SK-N-SH treated with all-trans-retinoic acid at 6 μM for 48 hours (cell line): Measurements from ENCODE around the gene ZBTB8B.
"Not testable (repeated sequence)": the region's sequence is repeated elsewhere in the genome, so short reads cannot be mapped to it uniquely, and the experiment has no call there.

Source experiments
- ATAC-seq: fragments of 200-7000 bp; cut with Tn5 transposase; 3 replicates; pipeline ENCODE4 v1.9.1; 2020; ENCODE audit warnings: mild to moderate bottlenecking, moderate library complexity
- ARNTL ChIP-seq: fragments of 450-650 bp; formaldehyde crosslinking; IDR thresholded peaks from 2 replicates; pipeline ENCODE4 v1.5.0; 2020; ENCODE audit warnings: low read depth, mild to moderate bottlenecking, moderate library complexity, borderline replicate concordance
- BACH2 ChIP-seq: fragments of 250-450 bp; sonication (Bioruptor Pico); IDR thresholded peaks from 2 replicates; pipeline ENCODE4 v1.9.0; 2021; ENCODE audit warnings: mild to moderate bottlenecking, borderline replicate concordance
- CSDC2 ChIP-seq: fragments of 250-450 bp; sonication (Bioruptor Pico); IDR thresholded peaks from 2 replicates; pipeline ENCODE4 v1.5.0; 2020; ENCODE audit warnings: mild to moderate bottlenecking, moderate library complexity
- CSRNP3 ChIP-seq: fragments of 250-450 bp; sonication (Bioruptor Pico); IDR thresholded peaks from 2 replicates; pipeline ENCODE4 v1.5.1; 2021; ENCODE audit warnings: mild to moderate bottlenecking, moderate library complexity
- ESRRG ChIP-seq: fragments of 250-450 bp; sonication (Bioruptor Pico); IDR thresholded peaks from 2 replicates; pipeline ENCODE4 v1.6.1; 2021; ENCODE audit warnings: mild to moderate bottlenecking
- ISL1 ChIP-seq: fragments of 250-450 bp; sonication (Bioruptor Pico); IDR thresholded peaks from 2 replicates; pipeline ENCODE4 v2.1.2; 2022; ENCODE audit warnings: mild to moderate bottlenecking, moderate library complexity
- OSR1 ChIP-seq: fragments of 250-450 bp; sonication (Bioruptor Pico); IDR thresholded peaks from 2 replicates; pipeline ENCODE4 v1.8.0; 2022; ENCODE audit warnings: moderate library complexity, mild to moderate bottlenecking, inconsistent platforms
- PPARA ChIP-seq: fragments of 250-450 bp; sonication (Bioruptor Pico); IDR thresholded peaks from 2 replicates; pipeline ENCODE4 v1.5.0; 2020; ENCODE audit warnings: mild to moderate bottlenecking, borderline replicate concordance
- RARB ChIP-seq: fragments of 250-450 bp; sonication (Bioruptor Pico); IDR thresholded peaks from 2 replicates; pipeline ENCODE4 v1.8.0; 2021; ENCODE audit warnings: mild to moderate bottlenecking, moderate library complexity
- SNAI2 ChIP-seq: fragments of 250-450 bp; sonication (Bioruptor Pico); IDR thresholded peaks from 2 replicates; pipeline ENCODE4 v1.5.0; 2020; ENCODE audit warnings: mild to moderate bottlenecking, moderate library complexity
- TOX ChIP-seq: fragments of 250-450 bp; sonication (Bioruptor Pico); IDR thresholded peaks from 2 replicates; pipeline ENCODE4 v1.8.0; 2021; ENCODE audit warnings: mild to moderate bottlenecking, moderate library complexity, borderline replicate concordance
- TSHZ2 ChIP-seq: fragments of 250-450 bp; sonication (Bioruptor Pico); IDR thresholded peaks from 2 replicates; pipeline ENCODE4 v1.5.0; 2020; ENCODE audit warnings: mild to moderate bottlenecking, moderate library complexity
- ZC3H10 ChIP-seq: fragments of 250-450 bp; sonication (Bioruptor Pico); IDR thresholded peaks from 2 replicates; pipeline ENCODE4 v1.5.1; 2021; ENCODE audit warnings: mild to moderate bottlenecking, moderate library complexity
- ZFP3 ChIP-seq: fragments of 250-450 bp; sonication (Bioruptor Pico); IDR thresholded peaks from 2 replicates; pipeline ENCODE4 v1.5.0; 2020; ENCODE audit warnings: mild to moderate bottlenecking, moderate library complexity
- ZFP30 ChIP-seq: fragments of 450-650 bp; formaldehyde crosslinking; IDR thresholded peaks from 2 replicates; pipeline ENCODE4 v1.5.0; 2022; ENCODE audit warnings: mild to moderate bottlenecking, moderate library complexity
- ZNF565 ChIP-seq: fragments of 450-650 bp; formaldehyde crosslinking; conservative IDR thresholded peaks from 2 replicates; pipeline ENCODE4 v1.5.0; 2020; ENCODE audit warnings: low read depth, mild to moderate bottlenecking, moderate library complexity
- ZNF70 ChIP-seq: fragments of 450-650 bp; formaldehyde crosslinking; IDR thresholded peaks from 2 replicates; pipeline ENCODE4 v1.5.0; 2020; ENCODE audit warnings: mild to moderate bottlenecking, moderate library complexity
- ZNF8 ChIP-seq: fragments of 450-650 bp; formaldehyde crosslinking; IDR thresholded peaks from 2 replicates; pipeline ENCODE4 v1.5.0; 2020; ENCODE audit warnings: mild to moderate bottlenecking, moderate library complexity
- TF ChIP-seq, protein P1 (sequence below): fragments of 250-450 bp; sonication (Bioruptor Pico); IDR thresholded peaks from 2 replicates; pipeline ENCODE4 v1.5.1; 2020; ENCODE audit warnings: low read depth, mild to moderate bottlenecking, moderate library complexity
- TF ChIP-seq, protein P2 (sequence below): fragments of 250-450 bp; sonication (Bioruptor Pico); IDR thresholded peaks from 2 replicates; pipeline ENCODE4 v1.8.0; 2021; ENCODE audit warnings: low read depth, mild to moderate bottlenecking, moderate library complexity, borderline replicate concordance
- TF ChIP-seq, protein P3 (sequence below): fragments of 250-450 bp; sonication (Bioruptor Pico); IDR thresholded peaks from 2 replicates; pipeline ENCODE4 v1.8.0; 2020; ENCODE audit warnings: mild to moderate bottlenecking, moderate library complexity, borderline replicate concordance

Gene ZBTB8B

GRCh38 chr1:32431736-32432400 is 33.0 kb upstream of the ZBTB8B start:
- TF ChIP-seq CSRNP3 (no peak), ZC3H10 (CRISPR knock-in tag) (no peak), OSR1 (CRISPR knock-in tag) (no peak), TSHZ2 (CRISPR knock-in tag) (no peak), CSDC2 (no peak), ESRRG (CRISPR knock-in tag) (no peak), PPARA (CRISPR knock-in tag) (no peak), ZFP30 (no peak), ZNF8 (no peak), SNAI2 (CRISPR knock-in tag) (no peak), ARNTL (CRISPR knock-in tag) (no peak), BACH2 (CRISPR knock-in tag) (no peak), RARB (CRISPR knock-in tag) (no peak), ZFP3 (CRISPR knock-in tag) (no peak), ZNF70 (CRISPR knock-in tag) (no peak)
- TF ChIP-seq, protein P1, sequence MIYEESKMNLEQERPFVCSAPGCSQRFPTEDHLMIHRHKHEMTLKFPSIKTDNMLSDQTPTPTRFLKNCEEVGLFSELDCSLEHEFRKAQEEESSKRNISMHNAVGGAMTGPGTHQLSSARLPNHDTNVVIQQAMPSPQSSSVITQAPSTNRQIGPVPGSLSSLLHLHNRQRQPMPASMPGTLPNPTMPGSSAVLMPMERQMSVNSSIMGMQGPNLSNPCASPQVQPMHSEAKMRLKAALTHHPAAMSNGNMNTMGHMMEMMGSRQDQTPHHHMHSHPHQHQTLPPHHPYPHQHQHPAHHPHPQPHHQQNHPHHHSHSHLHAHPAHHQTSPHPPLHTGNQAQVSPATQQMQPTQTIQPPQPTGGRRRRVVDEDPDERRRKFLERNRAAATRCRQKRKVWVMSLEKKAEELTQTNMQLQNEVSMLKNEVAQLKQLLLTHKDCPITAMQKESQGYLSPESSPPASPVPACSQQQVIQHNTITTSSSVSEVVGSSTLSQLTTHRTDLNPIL (CRISPR knock-in tag), result no peak
- TF ChIP-seq, protein P2, sequence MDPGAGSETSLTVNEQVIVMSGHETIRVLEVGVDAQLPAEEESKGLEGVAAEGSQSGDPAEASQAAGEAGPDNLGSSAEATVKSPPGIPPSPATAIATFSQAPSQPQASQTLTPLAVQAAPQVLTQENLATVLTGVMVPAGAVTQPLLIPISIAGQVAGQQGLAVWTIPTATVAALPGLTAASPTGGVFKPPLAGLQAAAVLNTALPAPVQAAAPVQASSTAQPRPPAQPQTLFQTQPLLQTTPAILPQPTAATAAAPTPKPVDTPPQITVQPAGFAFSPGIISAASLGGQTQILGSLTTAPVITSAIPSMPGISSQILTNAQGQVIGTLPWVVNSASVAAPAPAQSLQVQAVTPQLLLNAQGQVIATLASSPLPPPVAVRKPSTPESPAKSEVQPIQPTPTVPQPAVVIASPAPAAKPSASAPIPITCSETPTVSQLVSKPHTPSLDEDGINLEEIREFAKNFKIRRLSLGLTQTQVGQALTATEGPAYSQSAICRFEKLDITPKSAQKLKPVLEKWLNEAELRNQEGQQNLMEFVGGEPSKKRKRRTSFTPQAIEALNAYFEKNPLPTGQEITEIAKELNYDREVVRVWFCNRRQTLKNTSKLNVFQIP (CRISPR knock-in tag), result no peak
- TF ChIP-seq, protein P3, sequence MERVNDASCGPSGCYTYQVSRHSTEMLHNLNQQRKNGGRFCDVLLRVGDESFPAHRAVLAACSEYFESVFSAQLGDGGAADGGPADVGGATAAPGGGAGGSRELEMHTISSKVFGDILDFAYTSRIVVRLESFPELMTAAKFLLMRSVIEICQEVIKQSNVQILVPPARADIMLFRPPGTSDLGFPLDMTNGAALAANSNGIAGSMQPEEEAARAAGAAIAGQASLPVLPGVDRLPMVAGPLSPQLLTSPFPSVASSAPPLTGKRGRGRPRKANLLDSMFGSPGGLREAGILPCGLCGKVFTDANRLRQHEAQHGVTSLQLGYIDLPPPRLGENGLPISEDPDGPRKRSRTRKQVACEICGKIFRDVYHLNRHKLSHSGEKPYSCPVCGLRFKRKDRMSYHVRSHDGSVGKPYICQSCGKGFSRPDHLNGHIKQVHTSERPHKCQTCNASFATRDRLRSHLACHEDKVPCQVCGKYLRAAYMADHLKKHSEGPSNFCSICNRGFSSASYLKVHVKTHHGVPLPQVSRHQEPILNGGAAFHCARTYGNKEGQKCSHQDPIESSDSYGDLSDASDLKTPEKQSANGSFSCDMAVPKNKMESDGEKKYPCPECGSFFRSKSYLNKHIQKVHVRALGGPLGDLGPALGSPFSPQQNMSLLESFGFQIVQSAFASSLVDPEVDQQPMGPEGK (CRISPR knock-in tag), result no peak
- no peak for ATAC-seq

DNA sequence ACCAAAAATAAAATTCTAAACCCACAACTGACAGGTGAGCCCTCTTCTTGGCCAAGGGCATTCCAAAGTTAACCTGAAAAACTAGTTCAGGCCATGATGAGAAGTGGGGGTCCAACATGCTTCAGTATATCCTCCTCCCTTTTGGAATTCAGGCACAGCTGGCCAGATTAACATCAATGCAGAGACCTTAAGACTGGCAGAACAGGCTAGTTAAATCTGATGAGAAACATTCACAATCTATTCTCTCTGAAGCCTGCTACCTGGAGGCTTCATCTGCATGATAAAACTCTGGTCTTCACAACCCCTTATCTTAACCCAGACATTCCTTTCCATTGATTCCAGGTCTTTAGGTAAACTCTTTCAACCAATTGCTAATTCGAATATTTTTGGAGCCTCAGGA is 26.7 kb upstream of the ZBTB8B start:
- TF ChIP-seq, protein P3 (CRISPR knock-in tag), result no peak
- TF ChIP-seq ZNF8 (no peak), ZNF565 (CRISPR knock-in tag) (no peak), CSRNP3 (no peak), TOX (CRISPR knock-in tag) (no peak), ISL1 (CRISPR knock-in tag) (no peak), ZFP3 (CRISPR knock-in tag) (no peak)
- TF ChIP-seq, protein P1 (CRISPR knock-in tag), result no peak
- TF ChIP-seq, protein P2 (CRISPR knock-in tag), result no peak
- TF ChIP-seq, all 23 proteins: peak for 0
- ATAC-seq, result no peak

- not testable (repeated sequence) for ATAC-seq
These were observed 26.1 kb upstream of the ZBTB8B start for GRCh38 chr1:32438777-32439176.

DNA sequence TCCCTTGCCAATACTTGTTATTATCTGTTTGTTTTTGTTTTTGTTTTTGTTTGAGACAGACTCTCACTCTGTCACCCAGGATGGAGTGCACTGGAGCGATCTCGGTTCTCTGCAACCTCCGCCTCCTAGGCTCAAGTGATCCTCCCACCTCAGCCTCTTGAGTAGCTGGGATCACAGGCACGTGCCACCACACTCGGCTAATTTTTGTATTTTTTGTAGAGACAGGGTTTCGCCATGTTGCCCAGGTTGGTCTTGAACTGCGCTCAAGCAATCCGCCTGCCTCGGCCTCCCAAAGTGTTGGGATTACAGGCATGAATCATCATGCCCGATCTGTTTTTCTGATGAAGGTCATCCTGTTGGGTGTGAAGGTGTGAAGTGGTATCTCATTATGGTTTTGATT is 23.4 kb upstream of the ZBTB8B start:
- ATAC-seq, result not testable (repeated sequence)
